ENCODE results near the gene MYLK4. TPM values are rescaled to one million over a fixed set of nuclear protein-coding genes. Genes with fewer than 3 reads are reported as not detected.

MYLK4 gene
- total and polyA plus RNA-seq, 4 experiments from 2014 or later: 0.04 to 0.42 (median 0.31) TPM

DNA sequence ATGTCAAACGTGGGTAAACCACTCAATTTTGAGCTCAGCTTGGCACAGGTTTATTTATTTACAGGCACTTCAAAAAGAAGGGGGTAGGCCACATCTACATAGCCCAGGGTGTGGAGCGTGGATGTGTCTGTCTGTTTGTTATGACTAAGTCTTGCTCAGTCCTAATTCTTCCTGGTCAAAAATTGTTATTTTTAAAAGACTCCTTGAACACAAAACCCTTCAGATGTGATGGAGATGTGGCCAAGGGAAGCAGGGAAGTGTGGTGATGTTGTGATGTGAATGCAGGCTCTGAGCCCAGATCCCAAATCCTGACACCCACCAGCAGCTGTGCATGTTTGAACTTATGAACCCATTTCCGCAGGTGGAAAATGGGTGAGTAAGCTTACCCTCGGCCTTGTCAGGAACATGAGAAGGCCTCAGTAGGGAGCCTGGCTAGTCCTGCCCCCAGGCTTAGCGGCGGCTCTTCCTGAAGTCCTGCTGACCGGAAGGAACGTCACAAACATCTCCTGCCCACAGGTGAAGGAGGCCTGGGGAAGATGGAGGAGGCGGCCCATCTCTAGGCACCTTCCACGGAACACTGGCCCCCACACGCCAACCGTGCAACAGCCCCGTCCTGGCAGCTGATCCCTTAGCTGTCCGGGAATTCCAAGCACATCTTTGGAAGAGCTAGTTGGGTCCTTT lies 119.7 kb downstream of the MYLK4 start:
- ChIA-PET CTCF (ENCODE audit: partially characterized antibody) (interaction anchor here (1.2 to 7.1 kb wide), 5 partner anchors 12 to 1035 kb away, joined by 3 to 216 read pairs (median 4); no protein-coding TSS in a partner anchor), POLR2A (ENCODE audit: partially characterized antibody) (no interaction called here)
- H3K4me1 Mint-ChIP-seq: peaks cover 0 to 6% (median 4%) of the 10 kb centered on the region in 4 donors
- Histone ChIP-seq H3K27me3 (ENCODE audit: insufficient read depth, low read length) (no peaks in the 10 kb centered on the region), H3K4me1 (ENCODE audit: insufficient read depth, low read length) (no peaks in the 10 kb centered on the region), H3K9me3 (ENCODE audit: control insufficient read depth in 1 of 2, low read length in 2 of 2) (no peaks in the 10 kb centered on the region), H3K4me3 (ENCODE audit: low read length in 2 of 2) (no peak overlapping the region), H3K27ac (ENCODE audit: low read depth, low read length) (no peak overlapping the region), H3K36me3 (ENCODE audit: insufficient read depth, low read length) (no peaks in the 10 kb centered on the region)
- peaks cover 0 to 1% (median 0%) of the 10 kb centered on the region in 8 donors for H3K9me3 Mint-ChIP-seq
- DNase-seq: no peak
- H3K4me3 Mint-ChIP-seq: no peak overlapping the region
- H3K27ac Mint-ChIP-seq: no peak overlapping the region
- peaks cover 0 to 7% of the 10 kb centered on the region in 2 donors for H3K27me3 Mint-ChIP-seq
- H3K36me3 Mint-ChIP-seq: no peaks in the 10 kb centered on the region
- intact Hi-C loops (cut with micrococcal nuclease): loop anchor here (5.0 kb wide), 1 partner anchor 184 kb away; no protein-coding TSS in a partner anchor

GRCh38 chr6:2630359-2630758 lies 120.4 kb downstream of the MYLK4 start:
- no peaks in the 10 kb centered on the region for H3K36me3 ChIP-seq (ENCODE audit: insufficient read depth, low read length)
- Mint-ChIP-seq H3K27me3 (peaks cover 0 to 7% of the 10 kb centered on the region in 2 donors), H3K4me1 (peaks cover 0 to 6% (median 4%) of the 10 kb centered on the region in 4 donors), H3K9me3 (peaks cover 0 to 1% (median 0%) of the 10 kb centered on the region in 8 donors), H3K36me3 (no peaks in the 10 kb centered on the region), H3K4me3 (no peak overlapping the region), H3K27ac (no peak overlapping the region)
- no peaks in the 10 kb centered on the region for H3K9me3 ChIP-seq (ENCODE audit: control insufficient read depth in 1 of 2, low read length in 2 of 2)
- intact Hi-C loops (cut with micrococcal nuclease): loop anchor here (5.0 kb wide), 1 partner anchor 183 kb away; no protein-coding TSS in a partner anchor
- H3K27ac ChIP-seq (ENCODE audit: low read depth, low read length): no peak overlapping the region
- no peaks in the 10 kb centered on the region for H3K4me1 ChIP-seq (ENCODE audit: insufficient read depth, low read length)
- no peak overlapping the region for H3K4me3 ChIP-seq (ENCODE audit: low read length in 2 of 2)
- peak in 1 of 5 donors; percentile 19 for DNase-seq
- POLR2A ChIA-PET (ENCODE audit: partially characterized antibody): no interaction called here
- CTCF ChIA-PET (ENCODE audit: partially characterized antibody): interaction anchor here (1.3 to 7.1 kb wide), 3 partner anchors 15 to 1034 kb away, joined by 3 to 216 read pairs (median 4); no protein-coding TSS in a partner anchor
- H3K27me3 ChIP-seq (ENCODE audit: insufficient read depth, low read length): no peaks in the 10 kb centered on the region

- Histone ChIP-seq H3K27me3 (ENCODE audit: insufficient read depth, low read length) (no peaks in the 10 kb centered on the region), H3K4me3 (ENCODE audit: low read length in 2 of 2) (no peak overlapping the region), H3K4me1 (ENCODE audit: insufficient read depth, low read length) (no peaks in the 10 kb centered on the region), H3K9me3 (ENCODE audit: control insufficient read depth in 1 of 2, low read length in 2 of 2) (no peaks in the 10 kb centered on the region), H3K36me3 (ENCODE audit: insufficient read depth, low read length) (no peaks in the 10 kb centered on the region), H3K27ac (ENCODE audit: low read depth, low read length) (no peak overlapping the region)
- Mint-ChIP-seq H3K4me1 (no peaks in the 10 kb centered on the region), H3K4me3 (no peak overlapping the region), H3K27ac (no peak overlapping the region), H3K9me3 (peaks cover 0 to 3% (median 0%) of the 10 kb centered on the region in 8 donors), H3K27me3 (peaks cover 2 to 13% of the 10 kb centered on the region in 2 donors), H3K36me3 (no peaks in the 10 kb centered on the region)
- intact Hi-C loops (cut with micrococcal nuclease): no loop called here
- CTCF ChIA-PET (ENCODE audit: partially characterized antibody): interaction anchor here (0.8 to 2.2 kb wide), 2 partner anchors 8 to 1030 kb away, joined by 3 to 17 read pairs; no protein-coding TSS in a partner anchor
- DNase-seq: no peak
- POLR2A ChIA-PET (ENCODE audit: partially characterized antibody): no interaction called here
These were observed 124.3 kb downstream of the MYLK4 start for GRCh38 chr6:2626401-2626800.

DNA sequence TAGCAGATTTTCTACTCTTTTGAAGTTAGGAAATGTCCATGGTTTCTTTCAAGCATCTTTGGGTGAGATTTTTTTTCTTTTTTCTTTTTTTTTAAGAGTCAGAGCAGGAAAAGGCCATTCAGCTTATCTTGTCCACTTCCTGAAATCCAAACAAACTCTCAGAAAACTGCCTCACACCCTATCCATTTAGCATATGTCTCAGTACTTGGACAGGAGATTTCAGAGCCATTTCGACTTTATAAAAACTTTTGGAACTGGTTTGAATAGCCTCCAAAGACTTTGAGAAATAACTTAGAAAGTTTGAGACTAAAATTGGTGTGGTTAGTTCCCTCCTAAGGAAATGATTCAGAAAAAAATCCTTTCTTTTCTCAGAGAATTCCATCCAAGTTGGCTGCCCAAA lies 125.1 kb downstream of the MYLK4 start:
- Mint-ChIP-seq H3K27ac (no peak overlapping the region), H3K4me3 (no peak overlapping the region), H3K4me1 (no peaks in the 10 kb centered on the region), H3K27me3 (peaks cover 2 to 13% of the 10 kb centered on the region in 2 donors), H3K9me3 (peaks cover 0 to 3% (median 0%) of the 10 kb centered on the region in 8 donors), H3K36me3 (no peaks in the 10 kb centered on the region)
- H3K9me3 ChIP-seq (ENCODE audit: control insufficient read depth in 1 of 2, low read length in 2 of 2): no peaks in the 10 kb centered on the region
- H3K4me3 ChIP-seq (ENCODE audit: low read length in 2 of 2): no peak overlapping the region
- ChIA-PET CTCF (ENCODE audit: partially characterized antibody) (interaction anchor here (0.8 to 2.2 kb wide), 2 partner anchors 9 to 1029 kb away, joined by 3 to 17 read pairs; no protein-coding TSS in a partner anchor), POLR2A (ENCODE audit: partially characterized antibody) (no interaction called here)
- no peaks in the 10 kb centered on the region for H3K36me3 ChIP-seq (ENCODE audit: insufficient read depth, low read length)
- H3K4me1 ChIP-seq (ENCODE audit: insufficient read depth, low read length): no peaks in the 10 kb centered on the region
- intact Hi-C loops (cut with micrococcal nuclease): no loop called here
- no peak for DNase-seq
- no peaks in the 10 kb centered on the region for H3K27me3 ChIP-seq (ENCODE audit: insufficient read depth, low read length)
- no peak overlapping the region for H3K27ac ChIP-seq (ENCODE audit: low read depth, low read length)

- Histone ChIP-seq H3K36me3 (ENCODE audit: insufficient read depth, low read length) (no peaks in the 10 kb centered on the region), H3K27me3 (ENCODE audit: insufficient read depth, low read length) (no peaks in the 10 kb centered on the region), H3K27ac (ENCODE audit: low read depth, low read length) (no peak overlapping the region), H3K9me3 (ENCODE audit: control insufficient read depth in 1 of 2, low read length in 2 of 2) (no peaks in the 10 kb centered on the region), H3K4me3 (ENCODE audit: low read length in 2 of 2) (no peak overlapping the region), H3K4me1 (ENCODE audit: insufficient read depth, low read length) (no peaks in the 10 kb centered on the region)
- Mint-ChIP-seq H3K4me3 (no peak overlapping the region), H3K4me1 (no peaks in the 10 kb centered on the region), H3K9me3 (peaks cover 0 to 3% (median 0%) of the 10 kb centered on the region in 8 donors), H3K36me3 (no peaks in the 10 kb centered on the region), H3K27ac (no peak overlapping the region), H3K27me3 (peaks cover 3 to 26% of the 10 kb centered on the region in 2 donors)
- ChIA-PET POLR2A (ENCODE audit: partially characterized antibody) (no interaction called here), CTCF (ENCODE audit: partially characterized antibody) (interaction anchor here (2.2 kb wide), 1 partner anchor 11 kb away, joined by 17 read pairs; no protein-coding TSS in a partner anchor)
- no peak for DNase-seq
- intact Hi-C loops (cut with micrococcal nuclease): no loop called here
These were observed 126.5 kb downstream of the MYLK4 start for GRCh38 chr6:2624177-2624576.

GRCh38 chr6:2623295-2623694 lies 127.4 kb downstream of the MYLK4 start:
- no peak overlapping the region for H3K4me3 ChIP-seq (ENCODE audit: low read length in 2 of 2)
- Mint-ChIP-seq H3K27me3 (peaks cover 3 to 26% of the 10 kb centered on the region in 2 donors), H3K9me3 (peaks cover 0 to 1% (median 0%) of the 10 kb centered on the region in 8 donors), H3K36me3 (no peaks in the 10 kb centered on the region), H3K4me1 (no peaks in the 10 kb centered on the region), H3K27ac (no peak overlapping the region), H3K4me3 (no peak overlapping the region)
- ChIA-PET POLR2A (ENCODE audit: partially characterized antibody) (no interaction called here), CTCF (ENCODE audit: partially characterized antibody) (interaction anchor here (1.1 kb wide), 1 partner anchor 11 kb away, joined by 4 read pairs; no protein-coding TSS in a partner anchor)
- no peak overlapping the region for H3K27ac ChIP-seq (ENCODE audit: low read depth, low read length)
- no peaks in the 10 kb centered on the region for H3K27me3 ChIP-seq (ENCODE audit: insufficient read depth, low read length)
- no peaks in the 10 kb centered on the region for H3K4me1 ChIP-seq (ENCODE audit: insufficient read depth, low read length)
- H3K36me3 ChIP-seq (ENCODE audit: insufficient read depth, low read length): no peaks in the 10 kb centered on the region
- intact Hi-C loops (cut with micrococcal nuclease): no loop called here
- no peaks in the 10 kb centered on the region for H3K9me3 ChIP-seq (ENCODE audit: control insufficient read depth in 1 of 2, low read length in 2 of 2)
- DNase-seq: no peak

DNA sequence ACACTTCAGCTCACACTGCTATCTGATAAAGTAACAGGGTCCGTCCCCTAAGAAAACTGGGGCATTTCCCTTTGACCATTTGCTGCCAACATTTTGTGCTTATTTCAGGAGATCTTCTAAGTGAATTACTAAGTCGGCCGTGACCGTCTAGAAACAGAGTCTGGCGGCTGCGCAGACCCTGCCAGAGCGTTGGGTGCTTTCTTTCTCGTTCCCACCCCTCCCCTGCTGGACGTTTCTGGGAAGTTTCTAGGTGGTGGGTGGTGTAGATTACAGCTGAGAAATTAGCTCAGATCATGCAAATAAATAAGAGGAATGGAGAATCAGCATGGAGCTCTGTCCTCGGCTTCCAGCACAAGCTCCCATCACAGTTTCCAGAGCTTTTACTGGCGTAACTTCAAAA lies 128.1 kb downstream of the MYLK4 start:
- intact Hi-C loops (cut with micrococcal nuclease): no loop called here
- no peaks in the 10 kb centered on the region for H3K36me3 ChIP-seq (ENCODE audit: insufficient read depth, low read length)
- H3K4me1 ChIP-seq (ENCODE audit: insufficient read depth, low read length): no peaks in the 10 kb centered on the region
- no peak for DNase-seq
- ChIA-PET CTCF (ENCODE audit: partially characterized antibody) (interaction anchor here (0.8 to 1.1 kb wide), 2 partner anchors 12 to 1026 kb away, joined by 3 to 4 read pairs; no protein-coding TSS in a partner anchor), POLR2A (ENCODE audit: partially characterized antibody) (no interaction called here)
- no peaks in the 10 kb centered on the region for H3K27me3 ChIP-seq (ENCODE audit: insufficient read depth, low read length)
- H3K4me3 ChIP-seq (ENCODE audit: low read length in 2 of 2): no peak overlapping the region
- H3K27me3 Mint-ChIP-seq: peaks cover 4 to 31% of the 10 kb centered on the region in 2 donors
- no peaks in the 10 kb centered on the region for H3K36me3 Mint-ChIP-seq
- H3K4me1 Mint-ChIP-seq: no peaks in the 10 kb centered on the region
- no peaks in the 10 kb centered on the region for H3K9me3 ChIP-seq (ENCODE audit: control insufficient read depth in 1 of 2, low read length in 2 of 2)
- H3K27ac ChIP-seq (ENCODE audit: low read depth, low read length): no peak overlapping the region
- no peak overlapping the region for H3K4me3 Mint-ChIP-seq
- H3K27ac Mint-ChIP-seq: no peak overlapping the region
- peaks cover 0 to 1% (median 0%) of the 10 kb centered on the region in 8 donors for H3K9me3 Mint-ChIP-seq
